ENCODE data around the gene NXN.
"Not testable (repeated sequence)": the region's sequence is repeated elsewhere in the genome, so short reads cannot be mapped to it uniquely, and the experiment has no call there.

Gene NXN

DNA sequence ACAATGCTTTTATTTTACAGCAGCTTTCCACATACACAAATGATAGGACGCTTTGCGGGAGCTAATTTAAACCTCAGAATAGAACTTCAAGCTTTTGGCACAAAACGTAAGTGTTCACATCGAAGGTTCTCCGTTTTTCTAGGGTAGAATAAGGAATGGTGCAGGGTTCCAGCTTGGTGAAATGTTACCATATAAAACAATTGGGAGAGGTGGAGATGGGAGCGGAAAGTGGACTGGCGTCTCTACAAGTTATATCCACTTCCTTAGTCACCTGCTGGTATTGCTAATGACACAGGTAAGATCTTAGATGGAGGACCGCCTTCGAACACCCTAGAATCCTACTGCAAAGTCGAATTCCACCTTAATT lies 1.7 kb upstream of the NXN start:
- no peak for DNase-seq

DNA sequence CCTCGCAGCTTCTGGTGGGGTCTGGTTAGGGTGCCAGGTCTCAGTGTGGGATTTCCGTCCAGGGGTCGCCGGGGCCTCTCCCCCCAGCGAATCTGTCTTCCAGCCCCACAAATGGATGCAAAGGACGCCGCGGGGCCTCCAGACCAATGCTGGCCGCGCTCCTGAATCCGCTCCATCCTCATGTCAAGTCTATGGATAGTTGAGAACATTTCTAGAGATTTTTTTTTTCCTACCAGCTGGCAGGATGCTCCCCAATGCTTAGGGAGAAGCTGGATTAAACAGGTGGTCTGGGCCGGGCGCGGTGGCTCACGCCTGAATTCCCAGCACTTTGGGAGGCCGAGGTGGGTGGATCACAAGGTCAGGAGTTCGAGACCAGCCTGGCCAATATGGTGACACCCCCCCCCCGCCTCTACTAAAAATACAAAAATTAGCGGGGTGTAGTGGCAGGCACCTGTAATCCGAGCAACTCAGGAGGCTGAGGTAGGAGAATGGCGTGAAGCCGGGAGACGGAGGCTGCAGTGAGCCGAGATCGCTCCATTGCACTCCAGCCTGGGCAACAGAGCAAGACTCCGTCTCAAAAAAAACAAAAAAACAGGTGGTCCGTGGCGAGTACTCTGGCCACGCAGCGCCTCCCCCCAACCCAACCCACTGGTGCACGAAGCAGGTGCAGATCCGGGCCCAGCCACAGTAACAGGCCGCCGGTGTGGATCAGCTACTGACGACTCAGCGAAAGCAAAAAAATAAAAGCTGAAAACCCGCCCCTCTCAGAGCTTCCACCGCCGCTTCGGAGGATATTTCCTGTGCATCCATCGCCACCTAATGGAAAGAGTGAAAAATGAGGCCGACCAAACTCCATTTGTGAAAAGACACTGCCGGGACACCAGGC lies 1.1 kb upstream of the NXN start:
- peak in 56 of 58 donors; percentile 10 to 82 (median 62) for DNase-seq

DNA sequence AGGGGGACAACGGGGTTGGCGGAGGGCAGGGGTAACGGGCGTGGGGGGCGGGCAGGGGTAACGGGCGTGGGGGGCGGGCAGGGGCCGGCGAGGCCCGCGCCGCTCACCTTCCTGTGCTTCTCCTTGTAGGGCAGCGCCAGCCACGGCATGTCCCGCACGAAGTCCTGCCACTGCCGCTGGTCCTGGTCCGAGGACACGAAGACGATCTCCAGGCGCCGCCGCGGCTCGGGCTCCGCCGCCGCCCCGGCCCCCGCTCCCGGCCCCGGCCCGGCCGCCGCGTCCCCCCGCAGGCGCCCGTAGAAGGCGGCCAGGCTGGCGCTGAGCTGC lies 401 bp downstream of the NXN start:
- DNase-seq = no peak

DNA sequence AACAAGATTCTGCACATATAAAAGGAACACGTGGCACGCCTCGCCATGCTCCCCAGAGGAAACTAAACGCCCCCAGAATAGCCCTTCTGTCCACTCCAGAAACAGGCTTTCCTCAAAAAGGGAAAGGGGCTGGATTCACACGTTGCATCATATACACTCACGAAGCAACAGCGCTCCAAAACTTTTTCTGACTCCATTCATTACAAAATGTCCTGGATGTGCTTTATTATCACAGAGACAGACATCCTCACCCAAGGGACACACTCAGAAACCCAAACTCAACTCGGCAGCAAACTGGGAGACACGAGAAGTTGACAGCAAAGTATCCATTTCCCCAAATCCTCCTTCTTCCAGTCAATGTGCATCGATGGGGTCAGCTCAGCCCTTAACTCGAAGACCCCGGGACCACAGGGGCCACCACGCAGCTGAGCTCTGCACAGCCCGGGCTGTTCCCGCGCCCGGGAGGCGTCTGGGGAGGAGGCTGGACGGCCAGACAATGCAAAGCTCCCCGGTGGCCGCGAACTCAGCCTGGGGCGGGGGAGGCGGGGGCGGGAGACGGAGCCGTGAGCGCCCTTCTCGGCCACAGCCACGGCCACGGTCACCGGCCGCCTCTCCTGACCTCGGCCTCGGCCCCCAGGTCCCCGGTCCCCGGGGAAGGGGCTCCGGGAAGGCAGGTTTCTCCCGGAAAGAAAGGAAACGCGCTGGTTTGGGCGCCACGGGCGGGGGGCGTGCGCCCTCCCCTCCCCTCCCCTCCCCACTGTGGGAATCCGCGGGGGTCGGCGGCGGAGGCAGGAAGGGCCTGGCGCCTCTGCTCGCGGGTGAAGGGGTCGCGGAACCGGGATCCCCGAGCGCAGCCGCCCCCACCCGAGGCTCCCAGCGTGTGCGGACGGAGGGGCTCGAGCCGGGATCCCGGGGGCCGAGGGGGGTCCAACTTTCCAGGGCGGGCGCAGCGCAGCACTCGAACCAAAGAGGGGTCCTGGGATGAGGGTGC lies 1.2 kb downstream of the NXN start:
- DNase-seq = no peak

DNA sequence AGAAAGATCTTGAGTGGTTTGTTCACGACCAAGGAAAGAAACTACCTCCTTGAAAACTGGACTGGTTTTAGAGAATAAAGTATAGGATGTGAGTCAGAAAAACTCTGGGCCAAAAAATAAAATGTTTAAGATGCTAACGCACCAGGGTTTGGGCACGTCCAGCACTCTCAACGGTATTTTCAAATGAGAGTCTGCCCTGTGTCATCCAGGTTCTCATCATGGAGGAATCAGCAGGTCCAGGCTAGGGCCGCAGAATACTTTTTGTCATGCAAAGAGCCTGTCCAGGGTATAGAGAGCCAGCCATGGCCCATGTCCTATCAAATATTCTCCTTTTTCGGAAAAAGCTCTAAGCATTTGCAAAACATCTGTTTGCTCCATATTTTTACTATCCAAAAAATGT lies 2.4 kb downstream of the NXN start:
- no peak for DNase-seq

DNA sequence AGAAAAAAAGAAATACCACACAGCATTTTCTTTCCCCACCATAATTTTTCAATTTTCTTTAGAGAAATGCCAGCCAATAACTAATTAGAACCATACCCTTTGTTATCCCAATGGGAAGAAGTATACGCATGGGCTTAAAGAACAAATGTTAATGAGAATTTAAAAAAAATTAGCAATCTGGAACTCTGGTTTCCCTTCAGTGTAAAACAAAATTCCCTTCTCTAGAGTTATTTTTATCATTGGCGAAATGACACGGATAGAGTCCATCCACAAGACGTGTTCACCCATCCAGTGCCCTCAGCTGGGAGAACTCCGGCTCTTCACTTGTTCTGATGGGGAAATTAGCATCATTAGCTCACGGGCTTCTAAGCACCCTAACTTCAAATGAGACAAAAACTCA lies 3.3 kb downstream of the NXN start:
- no peak for DNase-seq

DNA sequence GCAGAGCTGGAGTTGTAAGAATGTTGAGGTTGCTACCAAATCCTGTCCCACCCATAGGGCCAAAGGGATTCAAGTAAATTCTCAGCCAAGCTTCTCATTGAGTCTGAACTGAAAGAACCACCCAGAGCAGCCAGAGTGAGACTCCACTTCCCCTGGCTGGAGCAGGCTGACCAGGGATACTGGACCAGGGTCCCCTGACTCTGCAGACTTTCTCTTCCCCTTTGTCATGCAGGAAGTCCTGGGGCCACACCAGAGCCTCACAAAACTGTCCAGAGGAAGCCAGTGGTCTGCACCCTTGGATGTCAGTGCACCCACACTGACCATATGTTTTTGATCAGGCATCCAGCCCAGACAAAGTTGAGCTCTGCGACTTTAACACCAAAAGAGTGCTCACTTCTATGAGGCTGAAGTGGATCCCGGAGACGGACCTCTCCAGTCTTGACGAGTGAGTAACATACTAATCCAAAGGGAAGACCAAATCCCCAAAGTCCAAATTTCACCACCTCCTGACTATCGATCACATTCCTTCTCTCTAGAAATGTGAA lies 4.1 kb downstream of the NXN start:
- peak in 25 of 58 donors; percentile 4 to 32 (median 13) for DNase-seq

DNA sequence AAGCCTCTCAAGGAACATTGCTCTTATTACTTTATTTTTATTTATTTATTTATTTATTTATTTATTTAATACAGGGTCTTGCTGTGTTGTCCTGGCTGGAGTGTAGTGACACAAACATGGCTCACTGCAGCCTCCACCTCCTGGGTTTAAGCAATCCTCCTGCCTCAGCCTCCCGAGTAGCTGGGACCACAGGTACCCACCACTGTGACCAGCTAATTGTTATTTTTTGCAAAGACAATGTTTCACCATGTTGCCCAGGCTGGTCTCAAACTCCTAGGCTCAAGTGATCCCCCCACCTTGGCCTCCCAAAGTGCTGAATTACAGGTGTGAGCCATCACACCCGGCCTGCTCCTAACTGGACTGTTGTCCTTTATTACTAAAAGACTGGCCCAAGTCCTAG lies 4.8 kb downstream of the NXN start:
- DNase-seq = not testable (repeated sequence)

DNA sequence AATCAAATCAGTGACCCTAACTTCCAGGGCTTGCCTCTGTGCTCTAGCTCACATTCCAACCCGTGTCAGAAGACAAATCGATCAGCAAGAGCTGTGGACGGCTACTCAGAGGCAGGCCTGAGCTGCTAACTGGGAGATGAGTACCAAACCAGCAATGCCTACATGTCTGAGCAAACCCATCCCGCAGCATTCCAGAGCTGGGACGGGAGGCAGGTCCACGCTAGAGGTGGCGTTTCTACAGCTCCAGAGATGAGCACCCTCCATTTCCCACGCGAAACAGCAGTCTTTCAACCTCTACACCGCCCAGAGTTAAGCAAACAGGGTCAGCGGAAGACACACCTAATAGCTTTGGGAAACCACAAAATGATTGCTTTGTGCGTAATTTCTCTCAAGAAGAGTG lies 6.5 kb downstream of the NXN start:
- no peak for DNase-seq

DNA sequence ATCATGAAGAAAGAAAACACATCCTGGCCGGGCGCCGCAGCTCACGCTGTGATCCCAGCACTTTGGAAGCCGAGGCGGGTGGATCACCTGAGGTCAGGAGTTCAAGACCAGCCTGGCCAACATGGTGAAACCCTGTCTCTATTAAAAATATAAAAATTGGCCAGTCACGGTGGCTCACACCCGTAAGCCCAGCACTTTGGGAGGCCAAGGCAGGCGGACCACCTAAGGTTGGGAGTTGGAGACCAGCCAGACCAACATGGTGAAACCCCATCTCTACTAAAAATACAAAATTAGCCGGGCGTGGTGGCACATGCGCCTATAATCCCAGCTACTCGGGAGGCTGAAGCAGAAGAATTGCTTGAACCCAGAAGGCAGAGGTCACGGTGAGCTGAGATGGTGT lies 7.7 kb downstream of the NXN start:
- not testable (repeated sequence) for DNase-seq

DNA sequence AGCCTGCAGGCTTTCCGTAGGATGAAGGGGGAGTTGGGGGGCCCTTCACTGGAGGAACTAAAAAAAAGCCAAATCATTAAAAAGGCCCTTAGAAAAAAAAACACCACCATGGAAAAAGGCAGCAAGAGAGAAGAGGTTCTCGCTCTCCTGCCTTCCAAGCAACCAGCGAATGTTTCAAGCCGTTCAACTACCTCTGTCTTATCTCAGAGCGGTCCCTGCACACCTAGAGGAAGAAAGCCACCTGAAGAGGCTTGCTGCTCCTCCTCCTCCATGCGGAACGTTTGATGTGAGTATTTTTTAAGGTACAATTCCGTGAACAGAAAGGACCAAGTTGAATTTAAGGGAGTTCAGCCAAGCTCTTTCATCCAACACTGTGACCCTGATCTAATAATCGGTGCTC lies 9.2 kb downstream of the NXN start:
- DNase-seq = no peak

DNA sequence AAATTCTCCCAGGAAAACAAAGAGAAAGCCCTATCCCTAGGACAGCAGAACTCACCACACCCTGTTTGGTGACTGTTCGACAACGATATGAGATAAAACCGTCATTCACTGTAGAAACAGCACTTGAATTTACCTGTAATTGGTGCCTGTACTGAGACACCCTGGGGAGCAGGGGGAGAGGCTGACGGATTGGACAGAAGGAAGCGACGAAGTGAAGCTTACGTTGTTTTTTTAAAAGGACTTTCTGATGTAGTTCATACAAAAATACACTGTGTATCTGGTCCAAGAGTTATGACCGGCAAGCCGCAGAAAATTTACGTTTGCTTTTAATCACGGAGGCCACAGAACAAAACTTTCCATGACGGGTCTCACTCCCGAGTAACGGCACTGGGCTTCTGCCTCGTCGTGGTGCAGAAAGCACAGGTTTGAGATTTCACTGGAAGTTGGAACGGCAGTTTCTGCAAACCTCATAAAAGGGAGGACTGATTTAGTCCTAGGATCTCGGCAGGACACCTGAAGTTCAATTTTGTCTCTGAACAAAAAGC lies 9.7 kb downstream of the NXN start:
- no peak for DNase-seq

DNA sequence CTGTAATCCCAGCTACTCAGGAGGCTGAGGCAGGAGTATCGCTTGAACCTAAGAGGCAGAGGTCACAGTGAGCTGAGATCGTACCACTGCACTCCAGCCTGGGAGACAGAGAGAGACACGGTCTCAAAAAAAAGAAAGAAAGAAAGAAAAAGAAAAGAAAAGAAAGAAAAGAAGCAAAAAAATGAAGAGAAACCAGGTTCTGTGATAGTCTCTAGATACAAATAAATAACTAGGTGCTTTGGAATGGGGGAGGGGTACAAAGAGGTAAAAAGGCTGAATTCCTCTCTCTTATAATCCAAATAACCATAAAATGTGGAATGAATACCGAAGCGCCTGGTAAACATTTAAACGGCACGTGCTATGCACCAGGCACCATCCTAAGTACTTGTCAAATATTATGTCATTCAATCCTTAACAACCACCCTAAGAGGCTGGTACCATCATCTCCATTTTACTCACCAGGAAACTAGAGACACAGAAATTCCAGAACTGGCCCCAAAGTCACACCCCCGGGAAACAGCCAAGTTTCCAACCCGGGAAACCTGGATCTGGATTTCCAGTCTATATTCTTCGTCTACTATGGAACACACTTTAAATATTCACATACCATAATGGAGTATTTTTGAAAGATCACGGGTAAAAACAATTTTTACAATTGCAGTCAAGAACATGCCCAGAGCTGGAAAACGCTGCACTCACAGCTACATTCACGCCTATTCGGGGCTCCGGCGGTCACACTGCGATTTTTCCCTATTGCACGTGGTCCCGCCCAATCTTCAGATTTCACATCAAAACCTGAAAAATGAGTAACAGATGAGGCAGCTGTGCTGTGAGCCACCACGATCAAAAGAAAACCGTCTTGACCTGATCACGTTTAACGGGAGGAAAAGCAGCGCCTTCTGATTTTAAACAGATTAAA lies 10.5 kb downstream of the NXN start:
- DNase-seq = no peak

DNA sequence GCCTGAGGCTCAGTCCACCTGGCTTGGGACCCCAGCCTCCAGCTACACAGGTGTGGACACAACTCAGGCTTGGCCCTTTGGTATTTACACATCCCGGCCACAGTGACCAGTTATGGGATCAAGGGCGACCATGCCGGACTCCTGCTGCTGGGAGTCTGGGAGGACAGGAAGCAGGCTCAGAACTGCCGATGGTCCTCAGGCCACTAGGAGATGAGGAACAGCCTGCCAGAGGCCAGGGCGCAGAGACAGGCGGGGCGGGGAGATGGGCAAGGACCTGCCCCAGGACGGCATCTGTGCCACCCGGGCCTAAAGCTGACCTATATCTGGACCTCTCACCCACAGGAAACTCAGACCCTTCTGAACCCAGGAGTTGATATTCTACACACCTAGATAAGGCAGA lies 12.5 kb downstream of the NXN start:
- DNase-seq = no peak

DNA sequence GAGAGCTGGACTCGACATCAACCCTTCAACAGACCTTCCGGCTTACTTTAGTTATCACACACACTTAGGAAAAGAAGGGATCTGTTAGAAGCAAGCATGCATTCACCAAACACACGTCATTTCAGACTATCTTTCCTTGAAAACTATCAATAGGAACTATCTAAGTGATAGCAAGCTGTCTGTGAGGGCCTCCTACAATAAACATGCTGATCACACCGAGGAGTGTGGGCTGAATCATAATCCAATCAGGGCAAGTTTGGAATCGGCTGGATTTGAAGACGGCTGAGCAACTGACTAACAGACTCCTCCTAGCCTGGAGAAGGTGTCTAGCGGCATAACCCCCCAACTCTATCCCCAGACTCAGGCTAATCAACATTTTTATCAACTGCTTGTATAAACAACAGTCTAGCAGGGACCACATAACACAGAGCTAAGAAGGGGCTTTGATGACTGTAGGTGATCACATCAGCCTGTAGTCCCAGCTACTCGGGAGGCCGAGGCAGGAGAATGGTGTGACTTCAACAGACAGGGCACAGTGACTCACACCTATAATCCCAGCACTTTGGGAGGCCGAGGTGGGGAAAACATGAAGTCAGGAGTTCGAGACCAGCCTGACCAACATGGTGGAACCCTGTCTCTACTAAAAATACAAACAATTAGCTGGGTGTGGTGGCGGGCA lies 14.1 kb downstream of the NXN start:
- no peak for DNase-seq

DNA sequence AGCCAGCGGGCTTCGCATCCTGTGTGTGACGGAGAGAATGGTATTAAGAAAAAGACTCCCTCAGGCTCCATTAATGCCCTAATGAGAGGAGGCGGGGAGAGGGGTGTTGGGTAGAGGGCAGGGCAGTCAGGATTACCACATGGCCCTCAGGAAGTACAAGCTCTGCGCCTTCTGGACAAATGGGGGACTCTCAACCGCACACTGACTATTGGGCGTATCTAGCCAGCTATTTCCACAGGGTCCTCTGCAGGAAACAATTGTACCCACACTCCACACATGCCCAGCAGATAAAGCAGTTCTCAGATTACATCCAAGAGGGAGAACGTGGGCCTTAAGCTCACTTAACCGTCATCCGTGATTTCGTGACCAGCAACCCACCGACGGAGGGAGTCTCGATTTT lies 14.7 kb downstream of the NXN start:
- no peak for DNase-seq

DNA sequence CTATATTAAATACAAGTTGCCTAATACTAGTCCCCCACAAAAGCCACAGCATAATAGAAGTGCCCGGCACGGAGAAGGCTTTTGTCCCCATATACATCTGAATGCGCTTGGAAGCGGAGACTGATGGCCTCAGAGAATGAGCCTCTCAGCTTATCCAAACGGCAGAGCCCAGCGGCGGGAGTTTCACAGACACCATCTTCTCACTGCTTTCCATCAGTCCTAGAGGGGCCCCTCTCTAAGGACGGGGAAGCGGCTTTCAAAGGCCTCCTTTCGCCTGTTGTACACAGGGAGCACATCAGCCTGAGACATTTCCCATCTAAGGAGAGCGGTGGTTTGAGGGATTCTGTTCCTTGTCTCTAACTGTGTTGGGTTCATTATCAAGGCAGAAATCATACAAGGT lies 16.9 kb downstream of the NXN start:
- DNase-seq = no peak

DNA sequence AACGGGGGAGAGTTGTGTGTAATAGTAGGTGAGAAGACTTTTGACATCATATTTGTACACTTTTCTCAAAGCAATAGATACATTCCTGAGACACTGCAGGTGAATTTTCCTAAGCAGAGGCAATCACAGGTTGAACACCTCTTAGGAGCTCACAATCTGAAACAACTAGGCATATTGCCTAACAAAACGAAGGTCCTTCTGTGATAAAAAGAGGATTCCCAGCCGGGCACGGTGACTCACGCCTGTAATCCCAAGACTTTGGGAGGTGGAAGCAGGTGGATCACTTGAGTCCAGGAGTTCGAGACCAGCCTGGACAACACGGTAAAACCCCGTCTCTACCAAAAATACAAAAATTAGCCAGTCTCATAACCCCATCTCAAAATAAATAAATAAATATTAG lies 17.4 kb downstream of the NXN start:
- DNase-seq = no peak

DNA sequence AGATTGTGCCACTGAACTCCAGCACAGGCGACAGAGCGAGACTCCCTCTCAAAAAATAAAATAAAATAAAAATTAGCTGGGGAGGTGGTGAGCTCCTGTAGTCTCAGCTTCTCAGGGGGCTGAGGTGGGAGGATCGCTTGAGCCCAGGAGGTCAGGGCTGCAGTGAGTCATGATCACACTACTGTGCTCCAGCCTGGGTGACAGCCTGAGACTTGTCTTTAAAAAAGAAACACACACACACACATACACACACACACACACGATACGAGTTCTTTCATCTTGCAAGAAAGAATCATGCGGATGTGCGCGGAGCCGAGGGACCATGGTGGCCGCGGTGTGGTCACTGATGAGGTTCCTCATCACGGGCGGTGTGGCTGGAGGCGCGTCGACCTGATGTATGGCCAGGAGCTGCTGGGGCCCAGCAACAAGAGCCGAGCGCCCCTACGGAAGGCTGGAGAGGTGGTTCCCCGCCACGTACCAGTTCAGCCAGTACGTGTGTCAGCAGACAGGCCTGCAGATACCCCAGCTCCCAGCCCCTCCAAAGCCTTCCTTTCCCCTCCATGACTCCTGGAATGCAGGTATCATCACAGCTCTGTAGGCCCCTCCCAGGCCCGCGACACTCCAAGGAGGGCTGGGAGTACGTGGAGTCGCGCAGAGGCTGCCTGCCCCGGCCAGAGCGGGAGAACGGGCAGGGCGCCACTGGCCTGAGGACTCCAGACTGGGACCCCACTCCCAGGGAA lies 20.7 kb downstream of the NXN start:
- DNase-seq = no peak

Data from anterior cingulate cortex (tissue), 58 donors.